Psoas muscle (tissue), 8 donors: ENCODE measurements around the gene EEF2K. TPM values are rescaled to one million over a fixed set of nuclear protein-coding genes. Genes with fewer than 3 reads are reported as not detected.

Source experiments
- ATAC-seq, 4 donors: fragments of 200-7000 bp; cut with Tn5 transposase; one replicate each; pipeline ENCODE4 v1.9.1; 2020; ENCODE audit warnings: moderate library complexity in 3 of 4, mild to moderate bottlenecking in 2 of 4
- DNase-seq, 2 donors: peaks; one replicate each; pipeline ENCODE4 v3.0.0-alpha.2; 2020
- H3K27ac ChIP-seq: fragments of 200-600 bp; one replicate; pipeline ENCODE4 v1.8.0; 2022
- H3K27me3 ChIP-seq, 3 donors: fragments of 200-600 bp in 1 of 3; one replicate each; pipeline versions ENCODE4 v1.6.1 to v1.8.0; 2013 to 2022; ENCODE audit warnings: low read length in 2 of 3, mild to moderate bottlenecking in 2 of 3, moderate library complexity in 1 of 3; ENCODE audit not compliant: insufficient read depth in 3 of 3
- H3K36me3 ChIP-seq, 2 donors: fragments of 200-600 bp in 1 of 2; one replicate each; pipeline versions ENCODE4 v1.6.1 to v1.8.0; 2013 to 2022; ENCODE audit warnings: low read depth in 1 of 2, mild to moderate bottlenecking in 1 of 2, moderate library complexity in 1 of 2; ENCODE audit not compliant: insufficient read depth in 1 of 2
- H3K4me1 ChIP-seq: fragments of 200-600 bp; one replicate; pipeline ENCODE4 v1.8.0; 2022
- H3K4me3 ChIP-seq: fragments of 200-600 bp; one replicate; pipeline ENCODE4 v1.8.0; 2022; ENCODE audit warnings: mild to moderate bottlenecking
- H3K9me3 ChIP-seq: fragments of 200-600 bp; one replicate; pipeline ENCODE4 v1.8.0; 2022
- CTCF ChIP-seq: fragments of 200-600 bp; IDR thresholded peaks from one replicate; pipeline ENCODE4 v1.8.0; 2022; ENCODE audit warnings: antibody characterized with exemption
- WGBS, 3 donors: extraction: QIAGEN DNeasy Blood & Tissue Kit; methylation state at CpG; one replicate each; pipeline versions ENCODE4 v1.1.6 to v1.1.7; 2013; 5-methylcytosine and 5-hydroxymethylcytosine counted together
- intact Hi-C, 2 donors: fragments of 100-400 bp; cut with DNase I; formaldehyde crosslinking; loops; one replicate each; pipeline versions ENCODE4 v1.11.0 to v1.14.2; 2022
- polyA plus RNA-seq, 3 donors: library from polyadenylated mRNA; stranded (reverse); fragments of 200-250 nt; gene quantifications; one replicate each; pipeline ENCODE4 v1.2.3, GENCODE V29; 2013
- total RNA-seq, 4 donors: library from RNA; stranded (reverse); fragmentation: NEBNext Ultra II Directional in 2 of 4; extraction: Animal tissue kit (Norgen Biotek cat#: 25700) in 2 of 4; gene quantifications; one replicate each; pipeline versions ENCODE4 v1.2.1 to v1.2.4, GENCODE V29; 2021 to 2023
- donor health status: healthy with polysubstance abuse.
- donor health status: DM: no; HTN: no; CAD: no; lungs with moderate emphysema.
- donor health status: Bipolar disorder and iron deficiency.
- donor health status: healthy.
- donor health status: DM: yes; HTN: yes; CAD: no.
- donor health status: DM: no; HTN: no; CAD: no.
- donor health status: DM: no; HTN: no; CAD: no.
- donor health status: DM: yes; HTN: yes; CAD: no.

EEF2K gene
- total and polyA plus RNA-seq, 7 donors, result 13.0 to 47.0 (median 29.4) TPM

- WGBS, 3 donors, result 93 to 95% (median 94%) methylated on average over 14 to 17 of the region's 17 CpGs
- intact Hi-C loops, result loop anchor here (5.0 to 10.0 kb wide), 3 partner anchors 95 to 1135 kb away; no protein-coding TSS in a partner anchor
These were observed 116.7 kb downstream of the EEF2K start for GRCh38 chr16:22322741-22323140.

GRCh38 chr16:22323173-22323958 is 117.3 kb downstream of the EEF2K start:
- ATAC-seq (no peak), DNase-seq (no peak)
- Histone ChIP-seq H3K27me3 (no peaks in the 10 kb centered on the region), H3K4me3 (no peak overlapping the region), H3K4me1 (peaks cover 1% of the 10 kb centered on the region), H3K36me3 (peaks cover 5 to 92% of the 10 kb centered on the region in 2 donors), H3K27ac (no peak overlapping the region), H3K9me3 (no peaks in the 10 kb centered on the region)
- TF ChIP-seq CTCF, result no peak
- intact Hi-C loops, result loop anchor here (5.0 to 10.0 kb wide), 3 partner anchors 94 to 1136 kb away; no protein-coding TSS in a partner anchor
- WGBS, 3 donors, result 90 to 91% (median 90%) methylated on average over 12 of the region's 12 CpGs

More at GRCh38 chr16:22322741-22323140, 116.7 kb downstream of the EEF2K start:
- DNase-seq (no peak), ATAC-seq (no peak)
- Histone ChIP-seq H3K4me1 (peaks cover 3% of the 10 kb centered on the region), H3K4me3 (no peak overlapping the region), H3K36me3 (peaks cover 5 to 92% of the 10 kb centered on the region in 2 donors), H3K27me3 (no peaks in the 10 kb centered on the region), H3K27ac (no peak overlapping the region), H3K9me3 (no peaks in the 10 kb centered on the region)
- no peak for TF ChIP-seq CTCF

- no peak for DNase-seq
These were observed 118.1 kb downstream of the EEF2K start for GRCh38 chr16:22323959-22324786.

More at GRCh38 chr16:22323959-22324786, 118.1 kb downstream of the EEF2K start:
- 87 to 90% (median 89%) methylated on average over 24 of the region's 24 CpGs for WGBS, 3 donors
- no peaks in the 10 kb centered on the region for H3K9me3 ChIP-seq
- H3K27ac ChIP-seq, result no peak overlapping the region
- no peaks in the 10 kb centered on the region for H3K27me3 ChIP-seq
- TF ChIP-seq CTCF, result no peak
- H3K4me1 ChIP-seq, result no peaks in the 10 kb centered on the region
- H3K4me3 ChIP-seq, result no peak overlapping the region
- ATAC-seq, result no peak
- intact Hi-C loops, result loop anchor here (5.0 to 10.0 kb wide), 3 partner anchors 93 to 1137 kb away; no protein-coding TSS in a partner anchor
- peaks cover 5 to 94% of the 10 kb centered on the region in 2 donors for H3K36me3 ChIP-seq
